ENCODE data around the gene ACLY. TPM values are rescaled to one million over a fixed set of nuclear protein-coding genes. Genes with fewer than 3 reads are reported as not detected.
A peak's percentile ranks its signal among the peaks of the same experiment; 100 is the strongest.

Gene ACLY
- 52.7 TPM for polyA plus RNA-seq (ENCODE audit: insufficient read length)

- peak; percentile 96 for DNase-seq
Measured at GRCh38 chr17:41918314-41919164, at the start of gene ACLY. Gene ACLY, minus strand, starts transcription at chr17:41918951. Its CDS starts 5,078 bp downstream, at chr17:41913873.

- DNase-seq, result no peak
Measured at GRCh38 chr17:41967921-41968578, 49.3 kb upstream of the ACLY start.

- no peak for DNase-seq
Measured at GRCh38 chr17:41967141-41967920, 48.6 kb upstream of the ACLY start.

DNA sequence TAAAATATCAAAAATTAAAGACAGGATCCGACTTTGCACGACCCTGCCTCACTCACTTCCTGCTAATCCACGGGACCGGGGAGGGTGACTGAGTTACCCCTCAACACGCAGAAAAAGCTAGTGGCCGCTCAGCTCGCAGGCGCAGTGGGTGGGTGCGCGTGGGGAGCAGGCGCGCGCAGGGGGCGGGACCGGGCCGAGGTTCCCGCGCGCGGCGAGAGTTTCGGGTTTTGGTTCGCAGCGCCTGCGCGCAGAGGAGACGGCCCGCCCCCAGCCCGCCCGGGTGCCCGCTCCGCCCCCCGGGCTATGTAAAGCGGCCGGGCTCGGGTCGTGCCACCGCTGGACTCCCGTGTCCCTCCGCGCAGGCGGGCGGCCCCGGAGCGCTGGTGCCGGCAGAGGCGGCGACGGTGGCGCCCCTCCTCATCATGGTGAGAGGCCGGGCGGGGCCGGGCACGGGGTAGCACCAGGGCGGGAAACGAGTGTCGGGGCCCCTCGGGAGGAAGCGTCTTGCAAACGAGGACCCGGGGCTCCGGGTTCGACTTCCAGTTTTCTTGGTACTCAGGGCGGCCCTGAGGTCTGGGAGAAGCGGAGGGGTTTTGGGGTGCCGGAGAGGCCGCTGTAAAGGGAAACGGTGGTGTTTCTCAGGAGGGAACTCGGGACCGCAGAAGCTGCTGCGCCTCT lies 47.9 kb upstream of the ACLY start, which contains the start of gene CNP:
CNP (plus strand) TSS at position 333 of the 678 bp plus-strand sequence; CDS start at position 423, 90 bp downstream.
- DNase-seq, result peak; percentile 92

DNA sequence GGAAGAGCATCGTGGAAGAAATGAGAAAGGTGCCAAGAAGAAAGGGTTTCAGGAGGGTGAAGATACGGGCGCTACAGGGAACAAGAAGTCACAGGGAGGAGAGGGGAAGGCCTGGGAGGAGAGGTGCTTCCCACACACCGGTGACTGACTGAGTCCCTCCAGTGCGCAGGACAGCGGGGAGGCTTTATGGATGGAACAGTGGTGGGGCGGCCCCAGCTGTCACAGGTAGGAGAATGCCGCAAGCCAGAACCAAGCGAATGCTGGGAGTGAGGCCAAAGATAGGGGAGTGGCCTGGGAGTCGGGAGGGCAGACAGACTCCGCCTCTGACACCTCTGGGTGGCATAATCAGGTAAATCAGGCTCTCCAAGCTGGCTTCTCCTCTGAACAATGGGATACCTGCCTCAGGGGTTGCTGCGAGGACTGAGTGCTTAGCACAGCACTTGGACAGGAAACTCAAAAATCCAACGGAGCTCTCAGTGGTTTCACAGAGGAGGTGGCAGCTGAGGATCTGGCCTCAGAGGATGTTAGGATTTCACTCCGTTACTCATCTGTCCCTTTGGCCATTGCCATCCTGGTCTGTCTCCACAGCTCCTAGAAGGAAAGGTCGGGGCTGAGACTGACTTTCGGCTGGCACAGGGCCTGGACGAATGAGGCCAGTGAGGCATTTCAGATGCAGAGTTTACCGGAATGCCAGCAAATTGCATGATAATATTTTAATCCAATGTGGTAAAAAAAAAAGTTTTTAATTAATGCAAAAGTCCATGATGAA lies 47.1 kb upstream of the ACLY start:
- no peak for DNase-seq

GRCh38 chr17:41962768-41963434 lies 44.1 kb upstream of the ACLY start:
- peak; percentile 72 for DNase-seq

- no peak for DNase-seq
Measured at GRCh38 chr17:41962111-41962510, 43.4 kb upstream of the ACLY start.

DNA sequence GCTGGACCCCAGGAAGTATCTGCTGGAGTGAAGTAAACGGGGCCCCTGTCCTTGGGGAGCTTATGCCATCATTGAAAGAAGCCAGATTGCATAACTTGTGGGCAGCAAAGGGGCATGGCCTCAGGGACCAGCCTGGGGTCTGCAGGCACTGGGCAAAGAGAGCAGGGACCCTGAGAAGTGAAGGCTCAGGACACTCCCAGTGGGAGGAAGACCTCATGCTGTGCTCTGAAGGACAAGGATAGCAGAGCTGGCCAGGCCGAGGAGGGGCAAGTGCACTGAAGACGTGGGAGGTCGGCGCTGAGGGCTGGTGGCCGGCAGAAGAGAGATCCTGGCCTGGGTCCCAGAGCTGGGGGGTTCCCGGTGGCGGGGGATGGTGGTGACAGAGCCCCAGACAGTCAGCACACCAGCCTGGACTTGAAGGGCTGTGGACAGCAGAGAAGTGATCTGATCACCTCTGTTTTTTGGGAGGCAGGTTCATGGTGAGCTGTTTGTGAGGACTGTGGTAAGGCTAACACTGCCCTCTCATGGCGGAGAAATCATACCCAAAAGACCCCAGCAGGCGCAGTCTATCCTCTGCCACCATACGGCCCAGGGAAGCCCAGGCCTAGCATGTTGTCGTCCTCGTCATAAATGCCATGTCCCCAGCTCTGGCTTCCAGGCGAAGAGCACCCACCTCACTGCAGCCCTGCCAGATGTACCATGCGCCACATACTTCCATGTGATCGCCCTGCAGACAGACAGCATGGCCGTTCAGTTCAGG lies 40.8 kb upstream of the ACLY start:
- no peak for DNase-seq

DNA sequence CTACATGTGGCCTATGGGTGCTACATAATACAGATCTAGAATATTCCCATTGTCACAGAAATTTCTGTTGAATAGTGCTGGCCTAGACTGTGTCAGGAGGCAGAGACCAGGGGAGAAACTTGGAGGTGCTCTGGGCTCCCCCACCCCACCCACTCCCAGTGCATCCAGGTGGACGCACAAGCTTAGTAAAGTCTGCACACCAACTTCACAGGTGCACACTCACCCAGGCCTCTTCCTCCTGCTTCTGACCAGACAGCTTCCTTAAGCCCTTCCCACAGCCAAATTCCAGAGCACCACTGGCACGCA lies 40.2 kb upstream of the ACLY start:
- no peak for DNase-seq

- DNase-seq, result no peak
Measured at GRCh38 chr17:41957869-41958439, 39.2 kb upstream of the ACLY start.

DNA sequence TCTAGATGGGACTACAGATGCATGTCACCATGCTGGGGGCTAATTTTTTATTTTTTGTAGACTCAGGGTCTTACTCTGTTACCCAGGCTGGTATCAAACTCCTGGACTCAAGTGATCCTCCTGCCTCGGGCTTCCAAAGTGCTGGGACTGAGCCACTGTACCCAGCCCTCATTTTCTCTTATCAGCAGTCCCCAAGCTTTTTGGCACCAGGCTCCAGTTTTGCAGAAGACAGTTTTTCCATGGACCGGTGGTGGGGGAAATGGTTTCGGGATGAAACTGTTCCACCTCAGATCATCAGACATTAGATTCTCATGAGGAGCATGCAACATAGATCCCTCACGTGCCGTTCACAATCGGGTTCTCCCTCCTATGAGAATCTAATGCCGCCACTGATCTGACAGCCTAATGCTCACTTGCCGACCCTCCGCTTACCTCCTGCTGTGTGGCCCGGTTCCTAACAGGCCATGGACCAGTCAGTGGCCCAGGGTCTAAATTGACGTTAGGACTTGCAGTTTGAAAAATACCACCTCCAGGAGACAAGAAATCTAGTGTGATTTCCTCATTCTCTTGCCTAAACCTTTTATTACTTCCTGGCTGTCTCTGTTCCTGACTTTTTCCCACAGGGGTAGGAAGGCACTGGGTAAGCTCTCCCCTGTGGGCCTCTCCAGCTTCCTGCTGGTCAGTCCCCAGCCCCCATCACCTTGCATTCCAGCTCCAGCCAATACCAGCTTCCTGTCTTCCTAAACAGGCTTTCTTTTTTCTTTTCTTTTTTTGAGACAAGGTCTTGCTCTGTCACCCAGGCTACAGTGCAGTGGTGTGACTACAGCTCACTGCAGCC lies 38.5 kb upstream of the ACLY start:
- no peak for DNase-seq

DNA sequence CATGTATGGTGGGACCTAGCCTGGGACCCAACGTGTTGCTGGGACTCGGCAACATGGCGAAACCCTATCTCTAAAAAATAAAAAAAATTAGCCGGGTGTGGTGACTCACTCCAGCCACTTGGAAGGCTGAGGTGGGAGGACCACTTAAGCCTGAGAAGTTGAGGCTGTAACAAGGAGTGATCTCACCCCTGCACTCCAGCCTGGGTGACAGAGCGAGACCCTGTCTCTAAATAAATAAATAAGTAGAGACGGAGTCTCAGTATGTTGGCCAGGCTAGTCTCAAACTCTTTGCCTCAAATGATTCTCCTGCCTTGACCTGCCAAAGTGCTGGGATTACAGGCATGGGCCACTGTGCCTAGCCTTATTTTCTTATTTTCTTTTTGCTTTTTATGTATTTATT lies 37.8 kb upstream of the ACLY start:
- no peak for DNase-seq

DNA sequence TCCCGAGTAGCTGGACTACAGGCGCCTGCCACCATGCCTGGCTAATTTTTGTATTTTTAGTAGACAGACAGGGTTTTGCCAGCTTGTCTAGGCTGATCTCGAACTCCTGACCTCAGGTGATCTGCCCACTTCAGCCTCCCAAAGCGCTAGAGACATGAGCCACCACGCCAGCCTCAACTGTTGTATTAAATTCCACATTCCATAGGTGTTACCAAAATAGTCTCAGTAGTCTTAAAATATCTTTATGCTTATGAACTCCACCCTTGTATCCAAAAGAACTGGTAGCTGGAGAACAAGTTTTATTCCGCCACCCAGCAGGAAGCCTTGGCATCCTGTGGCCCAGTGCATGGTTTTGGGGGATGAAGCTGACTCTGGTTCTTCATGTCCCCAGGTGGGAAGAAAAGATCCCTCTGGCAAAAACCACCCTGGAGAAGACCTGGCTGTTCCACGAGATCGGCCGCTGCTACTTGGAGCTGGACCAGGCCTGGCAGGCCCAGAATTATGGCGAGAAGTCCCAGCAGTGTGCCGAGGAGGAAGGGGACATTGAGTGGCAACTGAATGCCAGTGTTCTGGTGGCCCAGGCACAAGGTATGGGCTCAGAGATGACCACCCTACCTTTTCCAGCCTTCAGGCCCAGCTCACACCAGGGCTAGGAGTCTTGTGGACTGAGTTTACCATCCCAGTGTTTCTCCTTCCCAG lies 30.2 kb upstream of the ACLY start:
- DNase-seq, result no peak

GRCh38 chr17:41944943-41945342 lies 26.2 kb upstream of the ACLY start:
- DNase-seq, result no peak

DNA sequence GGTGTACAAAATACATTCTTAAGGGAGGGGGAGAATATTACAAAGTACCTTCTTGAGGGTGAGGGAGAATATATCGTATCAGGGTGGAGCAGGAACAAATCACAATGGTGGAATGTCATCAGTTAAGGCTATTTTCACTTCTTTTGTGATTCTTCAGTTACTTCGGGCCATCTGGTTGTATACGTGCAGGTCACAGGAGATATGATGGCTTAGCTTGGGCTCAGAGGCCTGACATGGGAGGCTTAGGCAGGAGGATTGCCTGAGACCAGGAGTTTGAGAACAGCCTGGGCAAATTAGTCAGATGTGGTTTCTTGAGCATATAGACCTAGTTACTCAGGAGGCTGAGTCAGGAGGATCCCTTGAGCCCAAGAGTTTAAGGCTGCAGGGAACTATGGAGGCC lies 24.7 kb upstream of the ACLY start:
- no peak for DNase-seq

DNA sequence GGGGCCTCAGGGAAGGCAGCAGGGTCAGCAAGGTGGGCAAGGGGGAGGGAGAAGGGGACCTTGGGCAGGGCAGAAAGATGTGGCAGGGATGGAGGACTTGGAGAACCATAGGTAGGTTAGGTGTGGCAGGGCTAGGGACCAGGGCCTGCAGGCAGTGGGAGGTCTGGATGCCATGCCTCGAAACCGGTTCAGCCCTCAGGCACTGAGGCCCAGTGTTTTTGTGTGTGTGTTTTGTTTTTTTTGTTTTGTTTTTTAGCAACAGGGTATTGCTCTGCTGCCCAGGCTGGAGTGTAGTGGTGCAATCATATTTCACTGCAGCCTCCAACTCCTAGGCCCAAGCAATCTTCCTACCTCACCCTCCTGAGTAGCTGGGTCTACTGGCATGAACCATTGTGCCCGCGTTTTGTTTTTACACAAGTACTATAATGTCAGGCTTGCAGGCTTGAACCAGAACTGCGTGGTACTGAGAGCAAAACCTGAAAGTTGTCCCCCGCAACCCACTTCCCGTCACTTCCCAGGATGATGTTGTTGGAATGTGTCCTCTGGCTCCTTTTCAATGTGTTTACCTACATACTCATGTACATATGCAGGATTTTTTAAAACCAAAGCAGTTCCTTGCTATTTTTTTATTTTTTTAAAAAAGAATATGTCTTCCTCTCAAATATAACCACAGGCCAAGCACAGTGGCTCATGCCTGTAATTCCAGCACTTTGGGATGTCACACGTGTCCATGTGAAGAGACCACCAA lies 24.0 kb upstream of the ACLY start:
- DNase-seq, result no peak

DNA sequence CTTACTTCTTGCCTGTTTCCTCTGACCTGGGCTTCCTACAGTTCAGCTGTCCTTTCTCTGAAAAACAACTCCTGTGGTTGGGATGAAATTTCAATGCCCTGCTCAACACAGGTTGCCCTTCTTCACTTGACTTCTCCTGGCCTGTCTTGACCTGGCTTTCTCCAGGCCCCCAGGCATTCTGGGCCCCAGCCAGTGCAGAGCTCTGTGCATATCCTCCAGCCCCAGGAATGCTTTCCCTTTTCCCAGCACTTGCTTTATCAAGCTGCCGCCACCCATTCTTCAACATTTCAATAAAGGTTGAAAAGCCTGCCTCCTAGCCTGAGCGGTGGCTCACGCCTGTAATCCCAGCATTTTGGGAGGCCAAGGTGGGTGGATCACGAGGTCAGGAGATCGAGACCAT lies 22.4 kb upstream of the ACLY start:
- DNase-seq, result no peak

DNA sequence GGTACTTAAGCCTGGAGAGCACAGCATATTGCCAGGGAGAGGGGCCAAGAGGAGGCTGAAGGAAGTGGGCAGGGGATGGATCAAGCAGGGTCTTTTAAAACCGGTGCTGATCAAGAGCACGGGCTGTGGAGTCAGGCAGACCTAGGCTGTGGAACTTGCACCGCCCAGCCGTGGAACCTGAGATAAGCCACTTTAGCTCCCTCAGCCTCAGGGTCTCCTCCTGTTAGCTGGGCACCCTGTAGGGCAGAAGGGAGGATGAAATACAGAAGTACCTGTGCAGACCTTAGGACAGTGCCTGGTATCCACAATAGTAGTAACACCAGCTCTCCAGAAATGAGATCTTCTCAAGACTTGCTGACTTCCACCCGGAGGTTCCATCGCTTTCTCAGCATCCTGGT lies 20.9 kb upstream of the ACLY start:
- DNase-seq, result no peak
